UCSD-AML1 (cell line): ENCODE measurements around the gene TOMM40.
A peak's percentile ranks its signal among the peaks of the same experiment; 100 is the strongest.
"Not testable (repeated sequence)": the region's sequence is repeated elsewhere in the genome, so short reads cannot be mapped to it uniquely, and the experiment has no call there.

Experiments
- DNase-seq: peaks from one replicate; lab custom pipeline; 2025; ENCODE audit not compliant: unreplicated experiment; lab: John Stamatoyannopoulos, UW

TOMM40 gene

DNA sequence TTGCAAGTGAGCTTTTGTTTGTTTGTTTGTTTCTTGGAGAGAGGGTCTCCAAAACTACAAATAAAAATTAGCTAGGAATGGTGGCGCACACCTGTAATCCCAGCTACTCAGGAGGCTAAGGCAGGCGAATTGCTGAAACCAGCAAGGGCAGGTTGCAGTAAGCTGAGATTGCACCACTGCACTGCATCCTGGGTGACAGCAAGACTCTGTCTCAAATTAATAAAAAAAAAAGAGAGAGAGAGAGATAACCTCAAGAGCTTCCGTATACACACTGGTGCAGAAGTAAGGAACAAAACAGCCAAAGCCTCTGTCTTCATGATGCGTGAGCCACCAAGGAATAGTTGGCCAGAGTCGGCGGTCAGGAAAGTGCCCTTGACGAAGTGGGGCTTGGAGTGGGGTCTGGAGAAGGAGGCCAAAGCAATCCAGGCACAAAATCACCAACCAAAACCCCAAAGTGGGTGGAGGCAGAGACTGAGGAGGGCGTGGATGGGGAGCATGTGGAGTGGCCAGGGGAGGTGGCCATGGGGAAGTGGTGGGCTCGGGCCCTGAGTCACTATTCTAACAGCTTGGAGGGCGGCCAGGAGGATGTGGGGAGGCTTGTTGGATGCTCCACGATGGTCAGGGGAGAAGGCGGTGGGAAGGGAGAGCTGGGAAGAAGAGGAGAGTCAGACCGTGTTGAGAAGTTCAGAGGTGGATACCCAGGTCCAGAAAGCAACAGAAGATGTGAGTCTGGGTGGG is 21.2 kb upstream of the TOMM40 start:
- DNase-seq, result peak; percentile 17

DNA sequence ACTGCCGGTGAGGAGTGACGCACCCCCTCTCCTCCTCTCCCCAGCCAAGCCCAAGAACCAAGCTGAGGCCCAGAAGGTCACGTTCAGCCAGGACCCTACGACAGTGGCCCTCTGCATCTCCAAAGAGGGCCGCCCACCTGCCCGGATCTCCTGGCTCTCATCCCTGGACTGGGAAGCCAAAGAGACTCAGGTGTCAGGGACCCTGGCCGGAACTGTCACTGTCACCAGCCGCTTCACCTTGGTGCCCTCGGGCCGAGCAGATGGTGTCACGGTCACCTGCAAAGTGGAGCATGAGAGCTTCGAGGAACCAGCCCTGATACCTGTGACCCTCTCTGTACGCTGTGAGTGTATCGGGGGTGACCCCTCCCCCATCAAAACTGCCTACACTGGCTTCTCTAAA is 19.2 kb upstream of the TOMM40 start:
- DNase-seq, result no peak

DNA sequence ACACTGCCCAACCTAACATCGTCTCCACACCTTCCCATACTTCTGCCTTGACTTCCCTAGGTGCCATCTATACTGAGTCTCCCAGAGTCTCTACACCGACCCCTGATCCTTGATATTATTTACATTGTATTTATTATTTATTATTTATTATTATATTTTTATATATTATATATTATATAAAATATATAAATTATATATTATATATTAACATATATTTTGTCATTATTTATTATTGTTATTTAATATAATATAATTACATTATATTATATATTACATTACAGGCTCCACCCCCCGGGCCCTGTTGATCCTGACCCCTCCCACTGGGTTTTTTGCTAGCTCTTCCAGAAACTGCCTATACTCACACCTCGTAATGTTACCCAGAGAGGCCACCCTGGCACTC is 18.4 kb upstream of the TOMM40 start:
- DNase-seq, result no peak

DNA sequence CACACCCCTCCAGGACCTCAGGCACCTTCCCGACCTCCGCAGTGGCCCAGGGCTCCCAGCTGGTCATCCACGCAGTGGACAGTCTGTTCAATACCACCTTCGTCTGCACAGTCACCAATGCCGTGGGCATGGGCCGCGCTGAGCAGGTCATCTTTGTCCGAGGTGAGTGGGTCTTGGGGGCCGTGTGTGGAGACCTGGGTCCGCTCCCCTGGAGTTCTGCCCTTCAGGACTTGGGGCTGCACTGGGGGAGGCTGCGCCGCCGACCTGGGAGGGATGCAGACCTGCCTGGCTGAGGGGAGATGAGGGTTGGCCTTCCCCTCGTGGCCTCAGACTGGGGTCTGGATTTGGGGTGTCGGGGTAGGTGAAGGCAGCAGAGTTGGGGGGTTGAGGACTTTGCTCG is 16.7 kb upstream of the TOMM40 start:
- no peak for DNase-seq

DNA sequence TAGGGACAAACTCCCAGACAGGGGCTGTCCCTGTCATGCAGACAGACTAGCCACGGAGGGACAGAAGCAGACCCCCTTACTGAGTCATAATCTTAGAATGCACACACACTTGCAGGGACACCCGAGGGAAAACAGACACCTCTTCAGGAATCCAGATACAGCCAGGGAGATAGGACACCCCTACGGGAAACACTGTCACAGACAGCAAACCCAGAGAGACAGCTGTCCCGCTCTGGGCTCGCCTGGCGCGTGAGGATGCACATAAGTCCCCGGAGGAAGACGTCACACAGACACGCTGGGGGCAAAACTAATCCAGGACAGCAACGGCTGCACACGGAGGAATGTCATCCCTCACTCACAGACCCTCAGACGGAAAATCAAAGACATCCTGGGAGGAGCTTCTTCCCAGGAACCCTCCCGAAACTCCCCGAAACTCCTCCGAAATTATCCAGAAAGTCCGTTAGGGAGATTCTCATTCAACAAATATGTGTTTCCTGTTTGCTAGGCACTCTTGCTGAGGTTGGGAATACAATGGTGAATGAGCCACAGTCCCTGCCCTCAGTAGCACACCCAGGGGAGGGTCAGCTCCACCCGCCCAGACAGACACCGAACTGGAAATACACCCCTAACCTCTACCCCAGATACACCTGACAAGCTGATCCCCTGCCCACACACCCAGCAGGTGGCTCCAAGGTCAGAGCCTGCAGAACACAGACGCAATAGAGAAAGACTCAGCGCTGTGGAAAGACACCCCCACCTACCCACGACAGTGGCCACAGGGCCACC is 15.2 kb upstream of the TOMM40 start:
- DNase-seq, result no peak

DNA sequence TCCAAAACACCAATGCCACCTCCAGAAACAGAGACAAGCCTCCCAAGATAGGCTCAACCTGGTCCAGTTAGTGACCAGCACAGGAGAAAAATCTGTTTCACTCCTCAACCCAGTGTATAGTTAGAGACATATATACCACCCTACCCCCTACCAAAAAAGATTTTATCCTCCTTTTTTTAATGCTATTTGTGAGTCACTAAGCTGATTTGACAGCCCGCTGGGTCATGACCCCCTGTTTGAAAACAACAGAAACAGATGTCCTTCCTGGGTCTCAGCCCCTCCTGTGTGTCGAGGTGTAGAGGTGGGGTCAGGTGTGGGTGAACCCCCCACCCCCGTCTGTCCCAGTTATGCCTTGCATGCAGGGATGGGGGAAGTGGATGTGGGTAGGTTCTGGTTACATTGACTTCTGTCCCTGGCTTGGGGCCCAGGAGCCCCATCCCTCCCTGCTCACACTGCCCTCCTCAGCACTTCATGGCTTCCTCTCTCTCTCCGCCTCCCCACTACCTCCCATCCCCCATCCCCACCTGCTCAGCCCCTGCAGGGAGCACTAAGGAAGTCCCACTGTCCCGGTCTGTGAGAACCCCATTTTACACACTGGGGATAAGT is 14.0 kb upstream of the TOMM40 start:
- DNase-seq, result peak; percentile 18

DNA sequence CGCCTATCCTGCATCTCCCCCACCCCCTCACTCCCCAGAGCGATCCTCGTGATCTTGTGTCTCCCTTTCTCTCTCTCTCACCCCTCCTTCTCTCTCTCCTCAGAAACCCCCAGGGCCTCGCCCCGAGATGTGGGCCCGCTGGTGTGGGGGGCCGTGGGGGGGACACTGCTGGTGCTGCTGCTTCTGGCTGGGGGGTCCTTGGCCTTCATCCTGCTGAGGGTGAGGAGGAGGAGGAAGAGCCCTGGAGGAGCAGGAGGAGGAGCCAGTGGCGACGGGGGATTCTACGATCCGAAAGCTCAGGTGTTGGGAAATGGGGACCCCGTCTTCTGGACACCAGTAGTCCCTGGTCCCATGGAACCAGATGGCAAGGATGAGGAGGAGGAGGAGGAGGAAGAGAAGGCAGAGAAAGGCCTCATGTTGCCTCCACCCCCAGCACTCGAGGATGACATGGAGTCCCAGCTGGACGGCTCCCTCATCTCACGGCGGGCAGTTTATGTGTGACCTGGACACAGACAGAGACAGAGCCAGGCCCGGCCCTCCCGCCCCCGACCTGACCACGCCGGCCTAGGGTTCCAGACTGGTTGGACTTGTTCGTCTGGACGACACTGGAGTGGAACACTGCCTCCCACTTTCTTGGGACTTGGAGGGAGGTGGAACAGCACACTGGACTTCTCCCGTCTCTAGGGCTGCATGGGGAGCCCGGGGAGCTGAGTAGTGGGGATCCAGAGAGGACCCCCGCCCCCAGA is 12.8 kb upstream of the TOMM40 start:
- no peak for DNase-seq

DNA sequence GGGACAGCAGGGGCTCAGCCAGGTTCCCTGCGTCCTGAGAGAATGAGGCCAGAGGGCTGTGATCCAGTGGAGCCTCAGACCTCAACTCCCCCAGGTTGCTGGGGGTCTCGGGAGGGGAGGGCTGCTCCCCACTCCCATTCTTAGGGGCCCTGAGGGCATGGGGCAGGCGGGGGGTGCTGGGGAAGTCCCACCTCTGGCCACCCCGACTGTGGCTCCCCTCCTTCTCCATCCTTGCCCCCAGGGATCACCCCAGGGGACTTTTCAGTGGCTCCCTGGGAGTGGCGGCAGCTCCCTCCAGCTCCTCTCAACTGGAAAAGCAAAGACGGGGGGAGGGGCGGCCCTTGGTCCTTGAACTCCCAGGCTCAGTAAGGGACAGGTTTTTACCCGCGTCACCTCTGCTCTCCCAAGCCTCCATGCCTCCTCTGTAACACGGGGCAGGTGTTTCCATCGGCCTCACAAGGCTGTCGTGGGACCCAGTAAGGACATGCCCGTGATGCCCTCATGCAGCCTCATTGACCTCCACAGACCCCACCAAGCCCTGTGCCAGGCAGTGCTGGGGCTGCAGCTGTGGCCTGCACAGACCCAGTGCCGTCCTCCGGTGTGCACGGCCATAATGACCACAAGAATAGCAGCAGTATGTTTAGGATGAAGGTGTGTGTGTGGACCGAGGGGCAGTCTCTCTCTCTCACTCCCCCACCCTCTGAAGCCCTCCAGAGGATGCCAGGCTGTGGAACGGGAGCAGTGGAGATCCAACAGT is 11.6 kb upstream of the TOMM40 start:
- DNase-seq, result no peak

DNA sequence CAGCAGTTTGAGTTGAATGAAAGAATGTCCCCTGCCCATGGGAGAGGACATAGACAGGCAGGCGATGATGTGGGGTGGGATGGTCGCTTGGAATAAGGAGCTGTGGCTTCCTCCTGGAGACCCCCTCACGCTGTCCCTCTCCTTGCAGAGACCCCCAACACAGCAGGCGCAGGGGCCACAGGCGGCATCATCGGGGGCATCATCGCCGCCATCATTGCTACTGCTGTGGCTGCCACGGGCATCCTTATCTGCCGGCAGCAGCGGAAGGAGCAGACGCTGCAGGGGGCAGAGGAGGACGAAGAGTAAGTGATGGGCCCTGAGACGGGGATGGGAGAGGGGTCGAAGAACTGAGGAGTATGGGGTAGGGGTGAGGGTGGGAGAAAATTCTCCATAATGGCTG is 9.0 kb upstream of the TOMM40 start:
- no peak for DNase-seq

DNA sequence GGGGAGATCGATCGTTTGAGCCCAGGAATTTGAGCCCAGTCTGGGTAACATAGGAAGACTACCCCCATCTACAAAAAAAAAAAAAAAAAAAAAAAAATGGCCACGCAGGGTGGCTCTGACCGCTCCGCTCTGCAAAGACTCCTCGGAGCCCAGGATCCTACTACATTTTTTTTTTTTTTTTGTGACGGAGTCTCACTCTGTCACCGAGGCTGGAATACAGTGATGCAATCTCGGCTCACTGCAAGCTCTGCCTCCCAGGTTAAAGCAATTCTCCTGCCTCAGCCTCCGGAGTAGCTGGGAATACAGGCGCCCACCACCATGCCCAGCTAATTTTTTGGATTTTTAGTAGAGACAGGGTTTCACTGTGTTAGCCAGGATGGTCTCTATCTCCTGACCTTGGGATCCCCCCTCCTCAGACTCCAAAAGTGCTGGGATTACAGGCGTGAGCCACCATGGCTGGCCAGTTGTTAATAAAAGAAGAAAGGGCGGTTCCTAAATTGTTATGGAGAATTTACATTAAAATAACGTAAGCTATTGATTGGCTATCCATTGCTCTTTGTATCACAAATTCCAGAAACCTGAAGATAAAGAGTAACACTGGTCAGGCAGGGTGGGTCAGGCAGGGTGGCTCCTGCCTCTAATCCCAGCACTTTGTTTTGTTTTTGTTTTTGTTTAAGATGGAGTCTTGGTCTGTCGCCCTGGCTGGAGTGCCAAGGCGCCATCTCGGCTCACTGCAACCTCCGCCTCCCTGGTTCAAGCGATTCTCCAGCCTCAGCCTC is 8.2 kb upstream of the TOMM40 start:
- DNase-seq, result not testable (repeated sequence)

DNA sequence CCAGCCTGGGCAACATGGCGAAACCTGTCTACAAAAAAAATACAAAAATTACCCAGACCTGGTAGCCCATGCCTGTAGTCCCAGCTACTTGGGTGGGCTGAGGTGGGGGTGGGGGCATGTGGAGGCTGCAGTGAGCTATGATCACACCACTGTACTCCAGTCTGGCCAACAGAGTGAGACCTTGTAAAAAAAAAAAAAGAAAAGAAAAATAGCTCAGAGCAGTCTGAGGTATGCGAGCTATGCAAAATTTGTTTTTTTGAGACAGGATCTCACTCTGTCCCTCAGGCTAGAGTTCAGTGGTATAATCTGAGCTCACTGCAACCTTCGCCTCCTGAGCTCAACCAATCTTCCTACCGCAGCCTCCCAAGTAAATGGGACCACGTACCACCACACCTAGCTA is 7.1 kb upstream of the TOMM40 start:
- DNase-seq, result no peak

DNA sequence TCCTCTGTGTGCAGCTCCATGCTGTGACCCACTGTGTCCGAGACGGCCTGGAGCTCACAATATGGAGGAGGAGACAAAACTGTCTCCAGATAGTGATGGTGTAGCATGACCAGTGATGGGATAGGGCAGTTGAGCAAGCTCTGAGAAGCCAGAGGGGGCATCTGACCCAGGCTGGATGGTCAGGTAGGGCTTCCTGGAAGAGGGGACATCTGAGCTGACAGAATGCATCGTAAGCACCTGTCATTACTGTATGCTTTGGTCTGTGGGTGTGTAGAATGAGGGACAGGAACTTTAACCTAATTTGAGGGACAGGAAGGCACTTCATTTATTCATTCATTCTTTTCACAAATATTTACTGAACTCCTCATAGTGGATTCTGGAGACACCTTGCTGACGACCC is 6.5 kb upstream of the TOMM40 start:
- DNase-seq, result no peak

DNA sequence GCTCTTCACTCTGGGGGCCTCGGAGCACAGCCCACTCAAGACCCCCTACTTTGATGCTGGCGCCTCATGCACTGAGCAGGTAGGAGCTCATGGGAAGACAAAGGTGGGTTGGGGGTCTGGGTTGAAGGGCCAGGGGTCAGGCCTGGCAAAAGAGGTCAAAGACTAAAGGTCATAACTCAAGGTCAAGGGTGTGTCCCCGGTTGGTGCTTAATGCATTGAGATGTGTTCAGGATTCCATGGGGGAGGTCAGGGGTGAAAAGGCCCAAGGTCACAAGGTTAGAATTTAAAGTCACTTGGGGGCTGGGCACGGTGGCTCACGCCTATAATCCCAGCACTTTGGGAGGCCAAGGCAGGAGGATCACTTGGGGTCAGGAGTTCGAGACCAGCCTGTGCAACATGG is 4.9 kb upstream of the TOMM40 start:
- no peak for DNase-seq

DNA sequence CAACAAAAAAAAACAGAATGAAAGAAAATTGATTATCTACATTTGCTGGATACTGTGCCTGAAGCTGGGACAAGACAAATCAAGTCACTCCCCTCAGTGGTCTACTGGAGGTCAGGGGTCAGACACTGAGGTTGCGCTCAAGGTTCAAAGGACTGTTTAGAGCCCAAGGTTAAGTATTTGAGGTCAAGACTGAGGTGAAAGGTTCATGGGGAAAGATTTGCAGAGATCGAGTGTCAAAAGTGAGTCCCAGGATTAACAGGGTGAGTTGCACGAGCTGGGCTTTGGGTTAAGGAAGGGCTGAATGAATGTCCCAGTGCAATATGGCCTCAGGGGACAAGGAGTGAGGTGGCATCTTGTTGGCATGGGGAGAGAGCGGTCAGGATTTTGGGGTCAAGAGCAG is 3.4 kb upstream of the TOMM40 start:
- no peak for DNase-seq

DNA sequence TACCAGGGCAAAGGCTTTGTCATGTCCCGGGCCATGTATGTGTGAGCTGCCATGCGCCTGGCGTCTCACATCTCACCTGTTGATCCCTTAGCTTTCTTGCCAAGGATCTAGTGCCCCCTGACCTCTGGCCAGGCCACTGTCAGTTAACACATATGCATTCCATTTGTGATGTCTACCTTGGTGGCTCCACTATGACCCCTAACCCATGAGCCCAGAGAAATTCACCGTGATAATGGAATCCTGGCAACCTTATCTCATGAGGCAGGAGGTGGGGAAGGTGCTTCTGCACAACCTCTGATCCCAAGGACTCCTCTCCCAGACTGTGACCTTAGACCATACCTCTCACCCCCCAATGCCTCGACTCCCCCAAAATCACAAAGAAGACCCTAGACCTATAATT is 2.7 kb upstream of the TOMM40 start:
- not testable (repeated sequence) for DNase-seq

DNA sequence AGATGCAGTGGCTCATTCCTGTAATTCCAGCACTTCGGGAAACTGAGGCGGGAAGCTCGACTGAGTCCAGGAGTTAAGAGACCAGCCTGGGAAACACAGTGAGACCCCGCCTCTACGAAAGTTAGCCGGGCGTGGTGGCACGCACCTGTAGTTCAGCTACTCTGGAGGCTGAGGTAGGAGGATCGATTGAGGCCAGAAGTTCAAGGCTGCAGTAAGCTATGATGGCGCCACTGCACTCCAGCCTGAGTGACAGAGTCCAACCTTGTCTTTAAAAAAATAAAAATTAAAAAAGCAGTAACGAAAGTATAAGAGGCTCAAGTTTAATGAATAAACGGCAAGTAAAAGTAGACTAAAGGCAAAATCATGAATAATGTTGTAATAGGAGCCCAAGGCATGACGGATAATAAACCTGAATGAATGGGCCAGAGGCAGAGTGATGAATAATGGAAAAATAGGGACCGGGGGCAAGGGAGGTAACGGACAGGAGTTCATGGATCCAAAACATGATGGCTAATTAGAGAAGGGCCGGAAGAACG is 1.2 kb upstream of the TOMM40 start:
- no peak for DNase-seq

DNA sequence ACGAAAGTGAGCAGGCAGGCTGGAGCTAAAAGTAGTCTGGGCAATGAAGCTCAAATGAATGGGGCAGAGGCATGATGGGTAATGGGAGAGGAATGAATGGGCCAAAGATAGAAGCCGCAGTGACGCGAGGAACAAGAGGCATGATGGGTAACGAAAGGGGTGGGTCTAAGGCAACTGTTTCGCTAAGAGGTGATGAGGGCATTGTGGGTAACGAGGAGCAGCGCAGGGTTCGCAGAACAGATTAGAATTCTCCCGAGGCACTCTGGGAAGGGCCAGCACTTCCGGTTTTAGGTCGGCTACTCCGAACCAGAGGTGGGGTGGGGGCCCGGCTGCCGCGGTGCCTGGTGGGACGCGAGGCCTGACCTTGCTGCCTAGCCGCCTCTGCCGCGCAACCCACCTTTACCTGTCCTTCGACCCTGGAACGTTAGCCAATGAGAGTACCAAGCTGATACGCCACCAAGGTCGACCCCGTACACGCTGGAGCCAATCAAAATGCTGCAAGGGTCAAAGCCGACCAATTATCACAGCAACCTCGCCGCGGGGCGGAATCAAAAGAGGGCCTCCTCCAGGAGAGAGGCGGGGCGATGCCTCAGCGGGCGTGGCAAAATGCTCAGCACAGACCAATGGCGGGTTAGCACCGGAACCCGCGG is 563 bp upstream of the TOMM40 start:
- peak; percentile 100 for DNase-seq

DNA sequence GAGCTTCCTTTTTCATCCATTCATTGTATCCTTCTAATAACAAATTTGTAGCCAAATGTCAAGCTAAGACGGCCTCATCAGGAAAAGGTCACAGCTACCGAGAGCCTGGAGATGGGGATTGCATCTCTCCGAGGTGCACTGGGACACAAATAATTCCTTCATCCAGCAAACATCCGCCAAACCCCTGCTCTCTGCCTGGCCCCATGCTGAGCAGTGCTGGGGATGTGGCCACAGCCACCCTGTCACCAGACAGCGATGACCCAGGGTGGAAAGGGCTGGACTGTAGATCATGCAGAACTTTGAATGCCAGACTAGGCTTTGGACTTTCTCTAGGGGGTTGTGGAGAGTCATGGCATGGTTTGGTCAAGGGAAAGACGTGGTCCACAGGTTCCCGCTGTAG is 1.9 kb downstream of the TOMM40 start:
- DNase-seq, result no peak

DNA sequence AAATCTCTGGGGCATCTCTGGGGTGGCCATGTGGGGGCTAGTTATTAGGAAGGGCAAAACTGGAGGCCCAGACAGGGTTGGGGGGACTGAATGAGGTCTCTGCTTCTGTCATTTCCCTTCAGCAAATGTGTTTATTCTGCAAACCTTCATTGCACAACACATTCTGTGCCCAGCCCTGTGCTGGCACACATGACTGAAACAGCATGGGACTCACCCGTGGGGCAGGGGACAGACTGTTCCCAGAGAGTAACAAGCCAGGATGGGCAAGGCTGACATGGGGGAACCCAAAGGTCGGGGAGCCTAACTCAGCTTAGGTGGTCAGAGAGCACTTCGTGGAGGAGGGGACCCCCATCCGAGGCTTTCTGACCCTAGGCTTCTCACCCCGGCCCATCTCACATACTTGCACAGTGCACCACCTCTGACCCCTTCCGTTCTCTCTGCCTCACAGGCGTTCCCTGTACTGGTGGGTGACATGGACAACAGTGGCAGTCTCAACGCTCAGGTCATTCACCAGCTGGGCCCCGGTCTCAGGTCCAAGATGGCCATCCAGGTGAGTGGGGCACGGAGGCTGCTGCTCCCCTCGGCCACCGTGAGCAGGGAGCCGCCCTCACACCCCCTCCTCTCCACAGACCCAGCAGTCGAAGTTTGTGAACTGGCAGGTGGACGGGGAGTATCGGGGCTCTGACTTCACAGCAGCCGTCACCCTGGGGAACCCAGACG is 2.4 kb downstream of the TOMM40 start:
- no peak for DNase-seq
